Gastroesophageal sphincter (tissue), 4 donors: ENCODE data around the gene ATP10D. TPM values are rescaled to one million over a fixed set of nuclear protein-coding genes. Genes with fewer than 3 reads are reported as not detected.
"Not testable (repeated sequence)": the region's sequence is repeated elsewhere in the genome, so short reads cannot be mapped to it uniquely, and the experiment has no call there.

ENCODE experiments used
- ATAC-seq: fragments of 150-250 bp; one replicate; pipeline ENCODE4 v1.9.1; 2016; ENCODE audit warnings: mild to moderate bottlenecking, moderate library complexity
- H3K27ac ChIP-seq, 4 donors: fragments of 200-600 bp; sonication (generic) in 3 of 4; 1 replicate in 3 of 4; 2 replicates in 1 of 4; pipeline ENCODE4 v1.5.1; 2016 to 2019
- H3K27me3 ChIP-seq: fragments of 200-600 bp; sonication (generic); one replicate; pipeline ENCODE4 v1.5.1; 2019
- H3K36me3 ChIP-seq, 2 donors: fragments of 200-600 bp; sonication (generic); one replicate each; pipeline ENCODE4 v1.5.1; 2019; ENCODE audit warnings: control low read depth in 1 of 2
- H3K4me1 ChIP-seq, 3 donors: fragments of 200-600 bp; sonication (generic); 1 replicate in 2 of 3; 2 replicates in 1 of 3; pipeline ENCODE4 v1.5.1; 2016 to 2019; ENCODE audit warnings: control low read depth in 2 of 3
- H3K4me3 ChIP-seq, 2 donors: fragments of 200-600 bp; sonication (generic); one replicate each; pipeline ENCODE4 v1.5.1; 2019; ENCODE audit warnings: mild to moderate bottlenecking in 1 of 2, moderate library complexity in 1 of 2
- H3K9me3 ChIP-seq, 3 donors: fragments of 200-600 bp; sonication (generic); one replicate each; pipeline ENCODE4 v1.5.1; 2017 to 2019; ENCODE audit warnings: control low read depth in 2 of 3
- EP300 ChIP-seq: sonication (generic); formaldehyde crosslinking; IDR thresholded peaks from one replicate; pipeline ENCODE4 v1.6.1; 2017; ENCODE audit warnings: antibody characterized with exemption, mild to moderate bottlenecking
- POLR2A ChIP-seq, 2 donors: fragments of 450-650 bp; IDR thresholded peaks; one replicate each; pipeline ENCODE4 v1.6.1; 2017; ENCODE audit warnings: antibody characterized with exemption in 2 of 2, mild to moderate bottlenecking in 2 of 2, moderate library complexity in 1 of 2
- POLR2AphosphoS5 ChIP-seq: sonication (generic); formaldehyde crosslinking; IDR thresholded peaks from one replicate; pipeline ENCODE4 v1.6.1; 2017; ENCODE audit warnings: antibody characterized with exemption
- WGBS, 2 donors: methylation state at CpG; one replicate each; pipeline ENCODE4 v1.1.5; 2018; ENCODE audit warnings: low coverage in 1 of 2; 5-methylcytosine and 5-hydroxymethylcytosine counted together
- total RNA-seq, 4 donors: library from RNA; depleted of rRNA; stranded (reverse); fragments of >200 nt; gene quantifications; one replicate each; pipeline ENCODE4 v1.1.0, GENCODE V29; 2016
- TF ChIP-seq, protein P1 (sequence below), 4 experiments: fragments of 200-600 bp in 2 of 4; fragments of 450-650 bp in 2 of 4; sonication (generic) in 1 of 4; IDR thresholded peaks; one replicate each; pipeline ENCODE4 v1.5.1; 2017 to 2019; ENCODE audit warnings: antibody characterized with exemption in 4 of 4, mild to moderate bottlenecking in 2 of 4, moderate library complexity in 2 of 4

Gene ATP10D
- total RNA-seq, 4 donors from 2014 or later: 18.2 to 30.2 (median 21.4) TPM

DNA sequence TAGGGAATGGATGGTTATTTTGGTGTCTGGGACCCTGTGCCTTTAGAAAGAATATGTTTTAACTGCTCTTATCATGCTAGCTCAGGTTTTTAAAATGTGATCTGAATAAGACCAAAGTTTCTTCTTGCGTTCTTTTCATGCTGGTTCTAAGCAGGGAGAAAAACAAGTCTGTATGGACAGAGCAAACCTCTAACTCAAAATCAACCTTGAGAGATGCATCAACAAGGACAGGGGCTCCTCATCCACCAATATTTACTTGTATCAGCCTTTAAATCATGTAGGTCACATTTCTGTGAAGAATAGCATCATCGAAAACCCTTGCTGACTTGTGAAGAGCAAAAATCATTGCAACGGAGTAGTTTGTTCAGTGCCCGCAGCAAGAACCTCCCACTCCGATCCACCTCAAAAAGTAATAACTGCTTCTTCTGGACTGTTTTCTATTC lies 1.2 kb downstream of the ATP10D start:
- H3K27me3 ChIP-seq: no peaks in the 10 kb centered on the region
- peak overlapping the region; percentile 73 to 91 (median 90) for H3K27ac ChIP-seq
- H3K4me1 ChIP-seq: peaks cover 0 to 43% (median 4%) of the 10 kb centered on the region in 3 donors
- WGBS, 2 donors: 5 to 9% methylated on average over 5 of the region's 5 CpGs
- H3K4me3 ChIP-seq: peak overlapping the region; percentile 46 to 68
- ATAC-seq: no peak
- H3K9me3 ChIP-seq: no peaks in the 10 kb centered on the region
- no peaks in the 10 kb centered on the region for H3K36me3 ChIP-seq
- TF ChIP-seq POLR2AphosphoS5: peak; percentile 12
- no peak for TF ChIP-seq EP300
- TF ChIP-seq, protein P1, sequence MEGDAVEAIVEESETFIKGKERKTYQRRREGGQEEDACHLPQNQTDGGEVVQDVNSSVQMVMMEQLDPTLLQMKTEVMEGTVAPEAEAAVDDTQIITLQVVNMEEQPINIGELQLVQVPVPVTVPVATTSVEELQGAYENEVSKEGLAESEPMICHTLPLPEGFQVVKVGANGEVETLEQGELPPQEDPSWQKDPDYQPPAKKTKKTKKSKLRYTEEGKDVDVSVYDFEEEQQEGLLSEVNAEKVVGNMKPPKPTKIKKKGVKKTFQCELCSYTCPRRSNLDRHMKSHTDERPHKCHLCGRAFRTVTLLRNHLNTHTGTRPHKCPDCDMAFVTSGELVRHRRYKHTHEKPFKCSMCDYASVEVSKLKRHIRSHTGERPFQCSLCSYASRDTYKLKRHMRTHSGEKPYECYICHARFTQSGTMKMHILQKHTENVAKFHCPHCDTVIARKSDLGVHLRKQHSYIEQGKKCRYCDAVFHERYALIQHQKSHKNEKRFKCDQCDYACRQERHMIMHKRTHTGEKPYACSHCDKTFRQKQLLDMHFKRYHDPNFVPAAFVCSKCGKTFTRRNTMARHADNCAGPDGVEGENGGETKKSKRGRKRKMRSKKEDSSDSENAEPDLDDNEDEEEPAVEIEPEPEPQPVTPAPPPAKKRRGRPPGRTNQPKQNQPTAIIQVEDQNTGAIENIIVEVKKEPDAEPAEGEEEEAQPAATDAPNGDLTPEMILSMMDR (IDR thresholded peaks at IDR 0.05): no peak
- no peak for TF ChIP-seq POLR2A (IDR thresholded peaks at IDR 0.05)

DNA sequence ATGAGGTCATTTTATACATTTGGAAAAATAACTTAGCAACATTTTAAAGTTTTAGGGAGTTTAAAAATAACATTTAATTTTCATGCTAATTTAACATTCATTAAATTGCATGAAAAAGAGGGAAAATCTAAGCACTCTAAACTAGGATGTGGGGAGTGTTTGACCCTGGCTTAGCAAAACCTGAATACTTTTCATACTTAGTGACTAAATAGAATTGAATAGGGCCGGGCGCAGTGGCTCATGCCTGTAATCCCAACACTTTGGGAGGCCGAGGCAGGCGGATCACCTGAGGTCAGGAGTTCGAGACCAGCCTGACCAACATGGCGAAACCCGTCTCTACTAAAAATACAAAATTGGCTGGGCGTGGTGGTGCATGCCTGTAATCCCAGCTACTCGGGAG lies 1.7 kb downstream of the ATP10D start:
- H3K9me3 ChIP-seq, ATAC-seq, H3K36me3 ChIP-seq, H3K27me3 ChIP-seq: not testable (repeated sequence)
- peak overlapping the region; percentile 46 to 68 for H3K4me3 ChIP-seq
- WGBS, 2 donors: 78 to 93% methylated on average over 3 of the region's 9 CpGs
- peak overlapping the region in 2 of 4 donors; percentile 89 to 91 for H3K27ac ChIP-seq
- peaks cover 0 to 43% (median 4%) of the 10 kb centered on the region in 3 donors for H3K4me1 ChIP-seq

DNA sequence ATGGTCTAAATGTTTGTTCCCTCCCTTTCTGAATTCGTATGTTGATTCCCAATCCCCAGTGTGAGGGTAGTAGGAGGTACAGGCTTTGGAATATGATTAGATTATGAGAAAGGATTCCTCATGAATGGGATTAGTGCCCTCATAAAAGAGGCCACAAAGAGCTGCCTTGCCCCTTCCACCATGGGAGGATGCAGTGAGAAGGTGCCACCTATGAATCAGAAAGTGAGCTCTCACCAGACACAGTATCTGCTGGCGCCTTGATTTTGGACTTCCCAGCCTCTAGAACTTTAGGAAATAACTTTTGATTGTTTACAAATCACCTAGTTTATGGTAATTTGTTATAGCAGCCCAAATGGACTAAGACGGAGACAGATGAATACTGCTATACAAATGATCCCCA lies 3.6 kb downstream of the ATP10D start:
- Histone ChIP-seq H3K4me3 (no peak overlapping the region), H3K27ac (no peak overlapping the region), H3K9me3 (no peaks in the 10 kb centered on the region), H3K4me1 (peaks cover 0 to 59% (median 8%) of the 10 kb centered on the region in 3 donors), H3K36me3 (no peaks in the 10 kb centered on the region), H3K27me3 (no peaks in the 10 kb centered on the region)
- ATAC-seq: no peak
- WGBS, 2 donors: 21 to 50% methylated on average over 2 of the region's 3 CpGs
- TF ChIP-seq POLR2AphosphoS5 (no peak), EP300 (no peak), POLR2A (IDR thresholded peaks at IDR 0.05) (no peak)
- TF ChIP-seq, protein P1 (IDR thresholded peaks at IDR 0.05): no peak

DNA sequence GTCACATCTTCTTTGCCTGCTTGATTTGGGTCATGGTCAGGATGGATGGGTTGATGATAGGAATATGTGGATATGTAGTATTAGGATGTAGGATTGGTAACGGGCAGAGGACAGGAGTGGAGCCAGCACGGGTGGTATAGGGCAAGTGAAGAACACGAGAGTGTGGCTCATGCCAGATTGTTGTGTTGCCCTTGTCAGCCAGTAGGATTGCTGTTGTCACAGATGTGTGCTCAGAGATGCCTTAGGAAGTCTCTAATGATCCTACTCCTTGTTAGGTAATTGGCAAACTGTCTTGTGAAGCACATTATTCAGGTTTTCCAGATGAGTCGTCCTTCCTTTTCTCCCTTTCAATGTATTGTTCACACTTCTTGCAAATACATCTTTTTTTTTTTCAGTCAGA lies 5.5 kb downstream of the ATP10D start:
- no peaks in the 10 kb centered on the region for H3K36me3 ChIP-seq
- WGBS, 2 donors: 50 to 75% methylated on average over 2 to 4 of the region's 4 CpGs
- no peak overlapping the region for H3K4me3 ChIP-seq
- H3K9me3 ChIP-seq: no peaks in the 10 kb centered on the region
- no peak for ATAC-seq
- no peak for TF ChIP-seq EP300
- TF ChIP-seq, protein P1 (IDR thresholded peaks at IDR 0.05): peak in 3 of 4 experiments; percentile 18 to 34 (median 24)
- no peak overlapping the region for H3K27ac ChIP-seq
- H3K27me3 ChIP-seq: no peaks in the 10 kb centered on the region
- H3K4me1 ChIP-seq: peaks cover 0 to 52% (median 8%) of the 10 kb centered on the region in 3 donors

DNA sequence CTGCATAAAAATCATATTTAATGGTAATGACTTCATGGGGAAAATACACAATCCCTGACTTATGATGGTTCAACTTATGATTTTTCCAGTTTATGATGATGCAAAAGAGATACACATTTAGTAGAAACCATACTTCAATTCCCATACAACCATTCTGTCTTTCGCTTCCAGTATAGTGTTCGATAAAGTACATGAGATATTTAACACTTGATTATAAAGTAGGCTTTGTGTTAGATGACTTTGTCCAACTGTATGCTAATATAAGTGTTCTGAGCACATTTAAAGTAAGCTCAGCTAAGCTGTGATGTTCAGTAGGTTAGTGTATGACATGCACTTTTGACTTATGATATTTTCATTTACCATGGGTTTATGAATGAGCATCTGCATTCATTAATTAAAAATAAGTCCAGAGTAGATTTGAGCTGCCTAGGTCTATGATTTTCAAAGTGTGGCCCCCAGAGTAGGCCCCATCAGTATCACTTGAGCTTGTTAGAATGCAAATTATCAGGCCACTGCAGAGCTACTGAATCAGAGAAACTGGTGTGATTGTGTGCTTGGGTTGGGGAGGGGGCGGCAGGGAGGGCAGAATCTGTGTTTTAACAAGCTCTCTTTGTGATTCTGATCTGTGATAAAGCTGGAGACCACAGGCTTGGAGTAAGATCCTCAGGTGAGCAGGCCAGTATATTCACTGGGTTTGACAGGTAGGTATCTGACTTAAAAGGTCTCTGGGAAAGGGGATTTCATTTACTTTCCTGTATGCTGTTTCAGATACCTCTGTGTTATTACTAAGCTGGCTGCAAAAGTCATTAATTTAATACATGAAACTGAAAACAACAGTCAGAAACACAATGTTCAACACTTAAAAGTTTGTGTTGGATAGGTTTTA lies 8.4 kb downstream of the ATP10D start:
- no peaks in the 10 kb centered on the region for H3K36me3 ChIP-seq
- H3K27me3 ChIP-seq: no peaks in the 10 kb centered on the region
- no peak for ATAC-seq
- TF ChIP-seq EP300: no peak
- TF ChIP-seq POLR2AphosphoS5: no peak
- TF ChIP-seq POLR2A (IDR thresholded peaks at IDR 0.05): no peak
- WGBS, 2 donors: 82 to 87% methylated on average over 2 to 3 of the region's 3 CpGs
- H3K4me3 ChIP-seq: no peak overlapping the region
- H3K27ac ChIP-seq: no peak overlapping the region
- peaks cover 0 to 43% (median 4%) of the 10 kb centered on the region in 3 donors for H3K4me1 ChIP-seq
- no peaks in the 10 kb centered on the region for H3K9me3 ChIP-seq

DNA sequence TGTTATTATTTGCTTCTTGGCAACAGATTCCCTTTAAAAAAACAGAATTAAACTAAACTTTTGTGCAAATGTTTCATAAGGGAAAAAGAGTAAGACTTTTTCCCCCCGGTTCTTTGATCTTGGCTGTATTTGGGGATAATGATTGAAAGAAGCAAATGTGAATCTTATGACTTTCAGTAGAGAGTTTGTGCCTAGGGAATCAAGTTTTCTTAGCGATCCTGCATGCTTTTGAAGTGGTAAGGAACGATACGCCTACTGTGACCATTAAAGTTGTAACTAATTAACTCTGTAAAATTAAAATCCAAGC lies 9.0 kb downstream of the ATP10D start:
- H3K27ac ChIP-seq: no peak overlapping the region
- TF ChIP-seq, protein P1 (IDR thresholded peaks at IDR 0.05): no peak
- TF ChIP-seq POLR2AphosphoS5: no peak
- H3K27me3 ChIP-seq: no peaks in the 10 kb centered on the region
- ATAC-seq: no peak
- no peak overlapping the region for H3K4me3 ChIP-seq
- no peaks in the 10 kb centered on the region for H3K36me3 ChIP-seq
- H3K4me1 ChIP-seq: peaks cover 0 to 47% (median 4%) of the 10 kb centered on the region in 3 donors
- H3K9me3 ChIP-seq: no peaks in the 10 kb centered on the region
- 60 to 64% methylated on average over 4 of the region's 4 CpGs for WGBS, 2 donors
